IPS-NIHi11 (cell line): ENCODE data around the gene CRIP2.
A peak's percentile ranks its signal among the peaks of the same experiment; 100 is the strongest.

ENCODE experiments used
- DNase-seq: peaks from one replicate; pipeline ENCODE4 v3.0.0; 2012; ENCODE audit warnings: mixed read lengths, low spot score

Gene CRIP2

GRCh38 chr14:105445290-105445689, 29.3 kb upstream of the CRIP2 start:
- no peak for DNase-seq

DNA sequence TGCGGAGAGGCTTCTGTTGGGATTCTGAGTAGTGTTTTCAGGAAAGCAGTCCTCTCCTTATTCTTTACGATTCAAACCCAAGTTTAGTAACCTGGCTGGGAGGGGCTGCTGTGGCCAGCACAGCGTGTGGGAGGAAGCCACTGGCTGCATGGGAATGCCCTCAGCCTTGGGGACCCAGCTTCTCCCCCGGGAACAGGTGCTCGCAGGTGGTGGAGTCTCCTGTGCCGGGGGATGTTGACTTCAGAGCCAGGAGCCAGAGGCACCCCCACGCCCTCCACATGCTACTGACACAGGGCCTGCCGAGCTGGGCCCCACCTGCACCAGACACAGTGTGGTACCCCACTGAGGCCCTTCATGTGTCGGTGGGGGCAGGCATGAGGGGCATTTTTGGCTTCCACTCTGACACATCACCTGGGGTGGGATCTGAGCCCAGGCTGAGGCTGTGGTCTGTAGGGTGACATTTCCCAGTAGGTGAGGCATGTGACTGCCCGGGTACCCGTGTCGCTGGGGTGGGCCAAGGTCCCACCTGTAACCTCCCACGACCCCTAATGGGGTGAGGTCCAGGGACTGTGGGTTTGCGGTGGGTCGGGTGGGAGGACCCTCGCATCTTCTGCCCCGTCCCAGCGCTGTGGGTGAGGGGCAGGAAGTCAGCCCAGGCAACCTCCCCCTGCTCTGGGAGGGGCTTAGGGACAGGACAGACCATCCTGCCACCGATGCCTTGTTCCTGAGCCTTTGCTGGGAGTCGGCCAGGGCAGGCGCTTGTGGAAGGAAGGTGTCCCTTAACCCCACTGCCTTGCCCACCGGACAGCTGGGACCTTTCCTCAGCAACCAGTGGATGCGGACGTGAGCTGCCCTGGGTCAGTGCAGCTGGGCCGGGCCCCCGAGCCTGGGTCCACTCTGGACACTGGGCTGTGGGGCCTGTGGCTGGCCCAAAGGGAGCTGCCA, 28.4 kb upstream of the CRIP2 start:
- DNase-seq = no peak

GRCh38 chr14:105446971-105447370, 27.6 kb upstream of the CRIP2 start:
- DNase-seq = no peak

- DNase-seq = no peak
These were observed 26.7 kb upstream of the CRIP2 start for GRCh38 chr14:105447651-105448640.

DNA sequence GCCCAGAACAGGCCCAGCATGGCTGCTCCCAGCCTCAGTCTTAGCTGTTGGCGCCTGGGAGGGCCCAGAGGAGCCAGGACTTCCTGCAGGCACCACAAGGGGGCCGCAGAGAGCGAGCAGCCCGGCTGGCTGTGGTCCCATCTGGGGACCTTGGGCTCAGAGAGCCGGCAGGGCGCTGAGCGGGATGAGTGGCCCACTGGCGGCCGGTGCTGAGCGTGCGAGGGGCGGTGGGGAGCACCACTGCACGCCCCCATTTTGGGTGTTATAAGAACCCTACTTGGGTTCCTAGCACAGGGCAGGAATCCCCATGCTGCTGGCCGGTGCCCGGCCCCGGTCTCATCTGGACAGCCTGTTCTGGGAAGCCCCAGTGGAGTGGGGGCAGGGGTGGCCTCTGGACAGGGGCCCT, 25.9 kb upstream of the CRIP2 start:
- peak; percentile 96 for DNase-seq

DNA sequence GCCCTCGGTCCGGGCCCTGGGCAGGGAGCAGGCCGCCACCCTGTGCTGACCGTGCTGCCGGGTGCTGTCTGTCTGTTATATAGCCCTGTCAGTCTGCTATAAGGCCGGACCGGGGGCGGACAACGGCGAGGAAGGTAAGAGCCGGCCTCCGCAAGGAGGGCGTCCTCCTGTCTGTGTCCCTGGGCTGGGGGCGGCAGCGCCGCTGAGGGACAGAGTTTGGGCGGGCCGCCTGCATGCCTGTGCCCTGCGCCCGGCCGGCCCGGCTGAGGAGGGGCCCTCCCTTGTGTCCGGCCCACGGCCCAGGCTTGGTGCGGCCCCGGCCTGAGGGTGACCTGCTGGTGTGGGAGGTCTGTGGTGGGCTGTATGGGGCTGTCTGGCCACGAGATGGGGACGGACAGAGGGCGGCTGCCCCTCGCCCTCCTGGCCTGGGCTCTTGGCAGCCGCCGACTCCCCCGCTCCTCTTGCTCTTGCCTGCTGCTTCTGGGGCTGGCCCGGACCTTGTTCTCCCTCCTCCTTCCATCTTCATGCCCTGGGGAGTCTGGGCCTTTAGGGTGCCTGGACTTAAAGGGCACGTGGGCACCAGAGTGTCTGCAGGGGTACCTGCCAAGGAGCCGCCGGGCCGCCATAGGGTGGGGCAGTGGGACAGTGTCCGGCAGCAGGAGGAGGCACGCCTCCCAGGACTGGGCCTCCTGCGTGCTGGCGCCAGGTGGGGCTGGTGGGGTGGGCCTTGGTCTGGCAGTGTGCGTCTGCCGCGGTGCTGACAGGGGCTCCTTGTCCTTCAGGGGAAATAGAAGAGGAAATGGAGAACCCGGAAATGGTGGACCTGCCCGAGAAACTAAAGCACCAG, 25.1 kb upstream of the CRIP2 start:
- no peak for DNase-seq

GRCh38 chr14:105450123-105450505, 24.5 kb upstream of the CRIP2 start:
- no peak for DNase-seq

DNA sequence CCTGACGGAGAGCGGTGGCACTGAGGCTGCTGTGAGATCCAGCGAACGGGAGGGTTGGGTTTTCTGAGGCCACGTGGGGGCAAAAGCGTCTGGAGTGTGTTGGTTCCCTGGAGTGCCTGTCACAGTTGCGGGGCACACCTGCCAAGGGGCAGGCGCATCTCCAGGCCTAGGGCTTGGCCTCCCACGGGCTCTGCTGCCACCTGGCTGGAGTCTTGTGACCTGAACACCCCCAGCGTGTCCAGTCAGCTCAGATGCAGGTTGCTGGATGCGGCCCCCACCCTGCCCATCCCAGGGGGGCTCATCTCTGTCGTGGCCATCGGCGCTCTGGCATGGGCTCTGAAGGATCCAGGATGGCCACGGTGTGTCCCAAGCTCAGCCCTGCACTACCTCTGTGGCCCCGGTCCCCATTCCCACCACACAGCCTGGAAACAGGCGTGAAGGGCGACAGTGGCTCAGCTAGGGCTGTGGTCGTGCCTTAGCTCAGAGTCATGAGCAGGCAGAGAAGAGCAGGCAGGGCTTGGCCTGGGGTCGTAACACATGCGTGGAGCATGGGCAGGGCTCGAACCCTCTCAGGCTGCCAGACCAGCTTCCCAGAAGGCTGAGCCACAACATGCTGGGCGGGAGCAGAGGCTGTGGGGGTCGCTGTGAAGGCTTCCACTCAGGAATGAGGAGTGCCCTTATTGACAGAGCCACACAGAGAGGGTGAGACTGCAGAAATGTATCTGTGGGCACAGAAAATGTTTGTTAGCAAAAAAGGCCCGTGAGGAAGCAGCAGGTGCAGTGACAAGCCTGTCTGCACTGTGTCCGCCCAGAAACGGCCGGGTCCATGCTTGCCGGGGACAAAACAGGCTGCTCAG, 23.5 kb upstream of the CRIP2 start:
- DNase-seq = no peak

- DNase-seq = no peak
These were observed 21.7 kb upstream of the CRIP2 start for GRCh38 chr14:105452963-105453362.

DNA sequence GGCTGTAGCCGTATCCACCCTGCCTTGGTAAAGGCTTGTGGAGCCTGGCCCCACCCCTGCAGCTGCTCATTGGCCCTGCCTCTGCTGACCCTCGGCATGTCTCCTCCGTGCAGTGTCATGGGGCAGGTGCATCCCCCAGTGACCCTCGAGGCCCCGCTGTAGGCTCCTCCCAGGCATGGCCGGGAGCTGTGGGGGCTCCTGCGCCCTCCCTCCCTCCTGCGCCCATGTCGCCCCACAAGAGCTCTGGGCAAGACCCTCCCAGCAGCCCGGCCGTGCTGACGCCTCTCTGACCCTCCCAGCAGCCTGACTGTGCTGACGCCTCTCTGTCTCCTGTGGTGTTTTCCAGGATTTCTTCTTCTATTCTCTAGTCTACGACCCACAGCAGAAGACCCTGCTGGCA, 20.8 kb upstream of the CRIP2 start:
- DNase-seq = no peak

DNA sequence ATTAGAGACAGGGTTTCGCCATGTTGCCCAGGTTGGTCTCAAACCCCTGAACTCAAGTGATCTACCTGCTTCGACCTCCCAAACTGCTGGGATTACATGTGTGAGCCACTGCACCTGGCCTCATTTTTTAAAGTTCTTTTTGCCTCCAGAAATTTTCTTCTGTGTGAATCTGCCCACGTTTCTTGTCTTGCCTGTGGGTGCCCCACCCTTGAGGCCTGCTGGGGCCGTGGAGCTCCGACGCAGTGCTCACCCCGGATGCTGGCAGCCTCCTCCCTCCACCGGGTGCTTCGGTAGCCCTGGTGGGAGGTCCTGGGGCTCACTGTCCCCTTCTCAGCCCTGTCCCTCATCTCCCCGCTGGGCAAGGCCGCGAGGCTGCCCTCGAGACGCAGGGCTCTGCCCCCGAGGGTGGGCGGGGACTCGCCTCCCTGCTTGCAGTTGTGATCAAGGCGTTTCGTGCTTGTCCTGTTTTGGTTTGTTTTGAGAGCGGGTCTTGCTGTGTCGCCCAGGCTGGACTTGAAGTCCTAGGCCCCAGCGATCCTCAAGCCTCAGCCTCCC, 19.5 kb upstream of the CRIP2 start:
- DNase-seq = no peak

GRCh38 chr14:105455766-105456660, 18.6 kb upstream of the CRIP2 start:
- DNase-seq = no peak

DNA sequence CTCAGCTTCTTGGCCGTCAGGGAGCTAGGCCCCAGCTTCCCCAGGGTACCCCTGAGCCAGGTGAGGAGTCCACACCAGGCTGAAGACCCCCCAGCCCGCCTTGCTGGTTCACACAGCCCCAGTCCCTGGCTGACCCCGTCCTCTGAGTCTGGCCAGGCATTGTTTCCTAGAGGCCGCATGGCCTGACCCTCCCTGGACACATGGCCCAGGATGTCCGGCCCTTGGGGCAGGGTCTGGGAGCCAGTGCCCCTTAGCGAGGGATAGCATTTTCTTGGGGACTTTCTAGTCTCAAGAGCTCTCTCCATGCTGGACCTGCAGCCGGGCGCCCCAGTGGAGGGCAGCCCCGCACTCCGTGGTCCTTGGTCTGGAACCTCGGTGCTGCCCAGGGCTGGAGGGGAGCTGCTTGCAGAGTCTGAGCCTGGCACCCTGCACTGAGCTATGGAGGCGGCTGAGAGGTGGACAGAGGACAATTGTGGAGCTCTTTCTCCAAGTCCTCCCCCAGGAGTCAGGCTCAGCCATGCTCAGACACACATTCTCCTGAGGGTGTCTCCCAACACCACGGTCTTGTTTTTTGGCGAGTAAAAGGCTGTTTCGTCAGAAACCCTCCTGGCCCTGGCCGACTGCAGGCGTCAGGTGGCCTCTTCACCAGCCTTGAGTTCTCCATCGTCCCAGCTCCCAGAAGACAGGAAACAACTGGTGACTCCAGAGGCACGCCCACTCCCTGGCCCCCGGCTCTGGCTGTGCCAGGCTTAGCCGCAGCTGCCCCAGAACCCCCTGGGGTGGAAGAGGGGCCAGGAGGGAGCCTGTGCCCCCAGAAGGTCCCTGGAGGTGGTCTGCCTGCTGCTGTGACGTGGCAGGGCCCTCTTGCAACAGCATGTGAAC, 17.6 kb upstream of the CRIP2 start:
- no peak for DNase-seq

GRCh38 chr14:105458010-105458409, 16.6 kb upstream of the CRIP2 start:
- no peak for DNase-seq

DNA sequence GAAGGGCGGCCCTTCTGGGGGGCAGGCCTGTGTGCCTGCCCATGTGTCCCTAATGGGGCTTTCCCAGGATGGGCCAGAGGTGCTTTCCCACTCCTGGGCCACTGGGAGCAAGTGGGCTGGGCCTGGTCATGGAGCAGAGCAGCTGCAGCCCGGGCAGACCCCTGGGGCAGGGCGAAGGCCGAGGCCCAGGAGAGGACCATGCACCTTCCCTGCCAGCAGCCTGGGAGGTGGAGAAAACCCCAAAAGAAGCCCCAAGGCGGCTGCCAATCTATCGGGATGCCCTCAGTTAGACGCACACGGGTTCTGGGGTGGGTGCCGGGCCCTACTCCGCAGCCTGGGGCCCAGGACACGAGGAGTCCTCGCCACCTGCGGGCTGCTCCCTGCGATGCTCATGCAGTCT, 16.1 kb upstream of the CRIP2 start:
- DNase-seq = no peak

- no peak for DNase-seq
These were observed 14.5 kb upstream of the CRIP2 start for GRCh38 chr14:105460116-105460515.

DNA sequence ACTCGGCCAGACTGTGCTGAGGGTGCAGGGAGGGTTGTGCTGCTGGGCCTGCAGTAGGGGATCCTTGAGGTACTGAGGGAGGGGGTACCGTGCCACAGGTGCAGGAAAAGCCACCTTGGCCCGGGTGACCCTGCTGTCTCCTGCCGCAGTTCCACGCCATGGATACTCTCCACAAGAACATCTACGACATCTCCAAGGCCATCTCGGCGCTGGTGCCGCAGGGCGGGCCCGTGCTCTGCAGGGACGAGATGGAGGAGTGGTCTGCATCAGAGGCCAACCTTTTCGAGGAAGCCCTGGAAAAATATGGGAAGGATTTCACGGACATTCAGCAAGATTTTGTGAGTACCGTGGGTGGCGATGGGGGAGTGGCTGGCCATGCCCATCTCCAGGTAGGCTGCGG, 14.0 kb upstream of the CRIP2 start:
- no peak for DNase-seq

DNA sequence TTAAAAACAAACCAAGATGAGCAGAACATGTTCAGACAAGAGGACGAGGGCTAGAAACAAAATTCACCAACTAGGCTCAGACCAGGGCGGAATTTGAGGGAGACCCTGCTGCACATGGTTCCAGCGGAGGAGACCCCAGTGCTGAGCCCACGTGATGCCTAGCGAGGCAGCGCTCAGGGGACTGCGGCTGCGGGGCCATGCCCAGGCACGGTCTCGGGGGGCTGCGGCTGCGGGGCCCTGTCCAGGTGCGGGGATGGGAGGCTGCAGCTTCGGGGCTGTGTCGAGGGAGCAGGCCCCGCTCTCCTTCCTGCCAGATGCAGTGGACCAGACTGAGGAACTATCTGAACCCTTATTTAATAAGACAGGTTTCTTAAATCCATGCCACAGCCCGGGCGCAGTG, 12.7 kb upstream of the CRIP2 start:
- DNase-seq = no peak

DNA sequence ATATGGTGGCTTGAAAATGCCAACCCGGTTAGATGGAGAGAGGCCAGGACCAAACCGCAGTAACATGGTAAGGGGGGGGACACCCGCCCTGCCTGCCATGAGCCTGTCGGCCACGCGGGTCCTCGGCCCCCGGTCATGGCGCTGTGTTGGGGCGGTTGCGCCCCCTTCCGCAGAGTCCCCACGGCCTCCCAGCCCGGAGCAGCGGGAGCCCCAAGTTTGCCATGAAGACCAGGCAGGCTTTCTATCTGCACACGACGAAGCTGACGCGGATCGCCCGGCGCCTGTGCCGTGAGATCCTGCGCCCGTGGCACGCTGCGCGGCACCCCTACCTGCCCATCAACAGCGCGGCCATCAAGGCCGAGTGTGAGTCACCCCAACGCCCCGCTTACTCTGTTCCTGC, 10.1 kb upstream of the CRIP2 start:
- no peak for DNase-seq
